Measurements from ENCODE around the gene YLPM1.

- TF ChIP-seq EZH2 (IDR thresholded peaks at IDR 0.05; ENCODE audit: low read length, missing control alignments) (no peak), CTCF (conservative IDR thresholded peaks at IDR 0.05 in 1 of 2, IDR thresholded peaks at IDR 0.05 in 1 of 2; ENCODE audit: low read depth in 1 of 2, low read length in 2 of 2) (no peak)
Measured at GRCh38 chr14:74856366-74856765, 93.2 kb downstream of the YLPM1 start.
